Gastrocnemius medialis (tissue), 4 donors: ENCODE results near the gene RYR1. TPM values are rescaled to one million over a fixed set of nuclear protein-coding genes. Genes with fewer than 3 reads are reported as not detected.

Source experiments
- ATAC-seq, 2 donors: fragments of 150-250 bp; one replicate each; pipeline ENCODE4 v1.9.1; 2016
- DNase-seq, 2 donors: peaks; one replicate each; pipeline ENCODE4 v3.0.0-alpha.2; 2019
- H3K27ac ChIP-seq, 4 donors: fragments of 200-600 bp; sonication (generic); 1 replicate in 1 of 4; 2 replicates in 3 of 4; pipeline ENCODE4 v1.5.1; 2016 to 2018; ENCODE audit warnings: mild to moderate bottlenecking in 2 of 4, moderate library complexity in 1 of 4
- H3K27me3 ChIP-seq, 3 donors: fragments of 200-600 bp; sonication (generic) in 2 of 3; 1 replicate in 1 of 3; 2 replicates in 2 of 3; pipeline versions ENCODE4 v1.5.1 to v1.6.0; 2016 to 2019; ENCODE audit warnings: mild to moderate bottlenecking in 1 of 3, moderate library complexity in 1 of 3
- H3K36me3 ChIP-seq, 2 donors: fragments of 200-600 bp; sonication (generic) in 1 of 2; one replicate each; pipeline ENCODE4 v1.5.1; 2017 to 2018
- H3K4me1 ChIP-seq, 2 donors: fragments of 200-600 bp; sonication (generic) in 1 of 2; one replicate each; pipeline ENCODE4 v1.5.1; 2016 to 2017; ENCODE audit warnings: mild to moderate bottlenecking in 2 of 2
- H3K4me3 ChIP-seq, 4 donors: fragments of 200-600 bp; sonication (generic) in 3 of 4; 1 replicate in 1 of 4; 2 replicates in 3 of 4; pipeline ENCODE4 v1.5.1; 2016 to 2019; ENCODE audit warnings: mild to moderate bottlenecking in 2 of 4
- H3K9me3 ChIP-seq, 3 donors: fragments of 200-600 bp; sonication (generic) in 2 of 3; 1 replicate in 1 of 3; 2 replicates in 2 of 3; pipeline ENCODE4 v1.5.1; 2016 to 2019
- CTCF ChIP-seq, 5 experiments: fragments of 450-650 bp in 3 of 5; fragments of 200-600 bp in 2 of 5; sonication (generic) in 2 of 5; IDR thresholded peaks in 4 of 5; conservative IDR thresholded peaks in 1 of 5; 1 replicate in 4 of 5; 2 replicates in 1 of 5; pipeline ENCODE4 v1.5.1; 2016 to 2019; ENCODE audit warnings: antibody characterized with exemption in 5 of 5, mild to moderate bottlenecking in 3 of 5, moderate library complexity in 3 of 5
- POLR2A ChIP-seq, 2 donors: fragments of 450-650 bp; IDR thresholded peaks; one replicate each; pipeline ENCODE4 v1.6.1; 2017; ENCODE audit warnings: antibody characterized with exemption in 2 of 2, mild to moderate bottlenecking in 2 of 2, moderate library complexity in 2 of 2
- in situ Hi-C, 4 donors: fragments of 200-750 bp; cut with MboI; loops; one replicate each; pipeline versions ENCODE4 v1.15.0 to v1.8.0; 2017; ENCODE audit warnings: low sequenced_read_pairs in 4 of 4
- intact Hi-C: fragments of 100-400 bp; cut with DNase I; formaldehyde crosslinking; loops from one replicate; pipeline ENCODE4 v1.15.1; 2023; ENCODE audit warnings: low total_unique reads
- total RNA-seq, 4 donors: library from RNA; depleted of rRNA; stranded (reverse); fragments of >200 nt; gene quantifications; one replicate each; pipeline versions ENCODE4 v1.1.0 to v1.2.3, GENCODE V29; 2016

RYR1 gene
- total RNA-seq, 4 donors from 2014 or later = 607 to 831 (median 724) TPM

- H3K27ac ChIP-seq = peak overlapping the region in 3 of 4 donors; percentile 57 to 77 (median 63)
- DNase-seq = no peak
- H3K27me3 ChIP-seq = no peaks in the 10 kb centered on the region
- TF ChIP-seq POLR2A (IDR thresholded peaks at IDR 0.05) (no peak), CTCF (IDR thresholded peaks at IDR 0.05 in 4 of 5, conservative IDR thresholded peaks at IDR 0.05 in 1 of 5) (no peak)
- no peak overlapping the region for H3K4me3 ChIP-seq
- ATAC-seq = no peak
- intact Hi-C loops (loop anchor here (10.0 kb wide), 1 partner anchor 49 kb away; no protein-coding TSS in a partner anchor), in situ Hi-C loops (no loop called here)
- no peaks in the 10 kb centered on the region for H3K9me3 ChIP-seq
- H3K4me1 ChIP-seq = peaks cover 8 to 9% of the 10 kb centered on the region in 2 donors
- peaks cover 0 to 68% of the 10 kb centered on the region in 2 donors for H3K36me3 ChIP-seq
These were observed 112.1 kb downstream of the RYR1 start for GRCh38 chr19:38545596-38545995.

GRCh38 chr19:38547421-38547820 is 113.9 kb downstream of the RYR1 start:
- Histone ChIP-seq H3K27ac (no peak overlapping the region), H3K36me3 (peaks cover 0 to 78% of the 10 kb centered on the region in 2 donors), H3K4me3 (no peak overlapping the region), H3K27me3 (no peaks in the 10 kb centered on the region), H3K9me3 (no peaks in the 10 kb centered on the region), H3K4me1 (peaks cover 8 to 9% of the 10 kb centered on the region in 2 donors)
- intact Hi-C loops (loop anchor here (10.0 kb wide), 1 partner anchor 47 kb away; no protein-coding TSS in a partner anchor), in situ Hi-C loops (no loop called here)
- ATAC-seq (no peak), DNase-seq (no peak)
- TF ChIP-seq POLR2A (IDR thresholded peaks at IDR 0.05) = no peak
- no peak for TF ChIP-seq CTCF (IDR thresholded peaks at IDR 0.05 in 4 of 5, conservative IDR thresholded peaks at IDR 0.05 in 1 of 5)

GRCh38 chr19:38549061-38549460 is 115.6 kb downstream of the RYR1 start:
- TF ChIP-seq POLR2A (IDR thresholded peaks at IDR 0.05) = no peak
- no peak for TF ChIP-seq CTCF (IDR thresholded peaks at IDR 0.05 in 4 of 5, conservative IDR thresholded peaks at IDR 0.05 in 1 of 5)
- DNase-seq (no peak), ATAC-seq (no peak)
- no peak overlapping the region for H3K27ac ChIP-seq
- H3K4me3 ChIP-seq = no peak overlapping the region
- peaks cover 7% of the 10 kb centered on the region in 2 donors for H3K4me1 ChIP-seq
- H3K9me3 ChIP-seq = no peaks in the 10 kb centered on the region
- in situ Hi-C loops (no loop called here), intact Hi-C loops (loop anchor here (10.0 kb wide), 1 partner anchor 46 kb away; no protein-coding TSS in a partner anchor)
- H3K27me3 ChIP-seq = no peaks in the 10 kb centered on the region
- H3K36me3 ChIP-seq = peaks cover 0 to 80% of the 10 kb centered on the region in 2 donors

GRCh38 chr19:38549942-38550341 is 116.5 kb downstream of the RYR1 start:
- Histone ChIP-seq H3K27me3 (no peaks in the 10 kb centered on the region), H3K9me3 (no peaks in the 10 kb centered on the region), H3K36me3 (peaks cover 0 to 82% of the 10 kb centered on the region in 2 donors), H3K4me3 (no peak overlapping the region), H3K27ac (peak overlapping the region in 1 of 4 donors; percentile 46), H3K4me1 (no peaks in the 10 kb centered on the region)
- in situ Hi-C loops = no loop called here
- DNase-seq (no peak), ATAC-seq (no peak)
- TF ChIP-seq CTCF (IDR thresholded peaks at IDR 0.05 in 4 of 5, conservative IDR thresholded peaks at IDR 0.05 in 1 of 5) (no peak), POLR2A (IDR thresholded peaks at IDR 0.05) (no peak)
- intact Hi-C loops = loop anchor here (10.0 kb wide), 1 partner anchor 45 kb away; no protein-coding TSS in a partner anchor

- Histone ChIP-seq H3K4me1 (no peaks in the 10 kb centered on the region), H3K27me3 (no peaks in the 10 kb centered on the region), H3K4me3 (no peak overlapping the region), H3K9me3 (no peaks in the 10 kb centered on the region), H3K36me3 (peaks cover 0 to 81% of the 10 kb centered on the region in 2 donors), H3K27ac (peak overlapping the region in 1 of 4 donors; percentile 46)
- in situ Hi-C loops = no loop called here
- ATAC-seq (peak in 1 of 2 donors; percentile 16), DNase-seq (no peak)
- intact Hi-C loops = no loop called here
- TF ChIP-seq POLR2A (IDR thresholded peaks at IDR 0.05) (no peak), CTCF (IDR thresholded peaks at IDR 0.05 in 4 of 5, conservative IDR thresholded peaks at IDR 0.05 in 1 of 5) (no peak)
These were observed 116.9 kb downstream of the RYR1 start for GRCh38 chr19:38550376-38550775.
